Upper lobe of left lung (tissue), 4 donors: ENCODE results near the gene ACVRL1.

Source experiments
- CTCF ChIP-seq, 6 experiments: fragments of 450-650 bp in 4 of 6; fragments of 200-600 bp in 2 of 6; sonication (generic) in 2 of 6; IDR thresholded peaks; one replicate each; pipeline ENCODE4 v1.5.1; 2016 to 2019; ENCODE audit warnings: antibody characterized with exemption in 6 of 6
- EP300 ChIP-seq, 4 donors: sonication (generic); formaldehyde crosslinking; IDR thresholded peaks; one replicate each; pipeline ENCODE4 v1.5.1; 2017; ENCODE audit warnings: antibody characterized with exemption in 4 of 4, control low read depth in 2 of 4
- POLR2A ChIP-seq, 4 donors: fragments of 450-650 bp; IDR thresholded peaks; one replicate each; pipeline ENCODE4 v1.5.1; 2016 to 2017; ENCODE audit warnings: antibody characterized with exemption in 4 of 4, mild to moderate bottlenecking in 2 of 4
- POLR2AphosphoS5 ChIP-seq, 2 donors: sonication (generic); formaldehyde crosslinking; IDR thresholded peaks; one replicate each; pipeline ENCODE4 v1.5.1; 2017; ENCODE audit warnings: antibody characterized with exemption in 2 of 2

- TF ChIP-seq CTCF (IDR thresholded peaks at IDR 0.05): no peak
- no peak for TF ChIP-seq POLR2A (IDR thresholded peaks at IDR 0.05)
- TF ChIP-seq POLR2AphosphoS5 (IDR thresholded peaks at IDR 0.05): no peak
- TF ChIP-seq EP300 (IDR thresholded peaks at IDR 0.05): no peak
These were observed 19.6 kb upstream of the ACVRL1 start, which contains the start of gene ANKRD33 for GRCh38 chr12:51887476-51888315.
